AG04449 (cell line): ENCODE results near the gene MRPS10.
A peak's percentile ranks its signal among the peaks of the same experiment; 100 is the strongest.

Experiments
- CTCF ChIA-PET: fragments of 350-600 bp; formaldehyde crosslinking; extraction: SDS; loops from one replicate; lab custom pipeline; 2021; ENCODE audit warnings: antibody characterized with exemption; lab: Yijun Ruan, JAX
- POLR2A ChIA-PET: fragments of 400-600, 350-600 bp; formaldehyde crosslinking; extraction: SDS; loops from one replicate; lab custom pipeline; 2020; ENCODE audit warnings: antibody characterized with exemption, inconsistent platforms; lab: Yijun Ruan, JAX
- DNase-seq: peaks from one replicate; pipeline ENCODE4 v3.0.0-alpha.2; 2010; ENCODE audit warnings: low read depth, low spot score
- H3K4me3 ChIP-seq: 2 replicates; pipeline ENCODE4 v1.5.1; 2011; ENCODE audit warnings: low read depth, mild to moderate bottlenecking, control low read depth, low read length
- TF ChIP-seq, protein P1 (sequence below): IDR thresholded peaks from one replicate; pipeline ENCODE4 v1.5.1; 2011; ENCODE audit warnings: mild to moderate bottlenecking, moderate library complexity, low read length, control low read depth, inconsistent platforms; ENCODE audit not compliant: insufficient read depth; ENCODE audit errors: missing control alignments

Gene MRPS10

DNA sequence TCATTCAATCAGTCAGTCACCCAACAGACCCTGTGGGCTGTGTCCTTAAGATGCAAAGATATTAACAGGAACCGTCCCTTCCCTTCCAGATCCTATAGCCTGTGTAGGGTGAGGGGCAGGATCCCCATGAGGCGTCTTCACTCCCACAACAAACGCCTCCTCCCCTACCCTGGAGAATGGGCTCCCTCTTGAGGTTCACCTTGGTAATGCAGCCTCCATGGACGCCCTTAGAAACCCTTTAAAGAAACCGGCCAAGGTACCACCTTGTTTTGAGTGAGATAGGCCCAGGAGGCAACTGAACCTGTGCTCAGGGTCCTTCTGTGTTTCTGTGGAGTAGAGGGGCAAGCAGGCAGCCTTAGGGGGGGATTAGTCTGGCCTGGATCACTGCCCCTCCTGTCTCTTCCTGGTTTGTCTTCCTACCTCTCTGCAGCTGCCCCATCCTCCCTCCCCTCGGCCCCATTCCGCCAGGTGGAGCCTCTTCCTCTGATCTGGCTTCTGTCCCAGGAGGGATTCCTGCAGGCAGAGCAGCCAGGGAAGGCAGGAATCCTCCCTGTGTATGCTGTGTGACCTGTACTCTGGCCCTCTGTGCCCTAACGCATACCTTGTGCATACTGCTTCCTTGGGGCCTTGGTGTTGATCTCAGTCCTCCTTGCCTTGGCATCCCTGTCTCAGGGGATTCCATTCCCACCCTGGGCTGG is 51.1 kb downstream of the MRPS10 start:
- TF ChIP-seq, protein P1, sequence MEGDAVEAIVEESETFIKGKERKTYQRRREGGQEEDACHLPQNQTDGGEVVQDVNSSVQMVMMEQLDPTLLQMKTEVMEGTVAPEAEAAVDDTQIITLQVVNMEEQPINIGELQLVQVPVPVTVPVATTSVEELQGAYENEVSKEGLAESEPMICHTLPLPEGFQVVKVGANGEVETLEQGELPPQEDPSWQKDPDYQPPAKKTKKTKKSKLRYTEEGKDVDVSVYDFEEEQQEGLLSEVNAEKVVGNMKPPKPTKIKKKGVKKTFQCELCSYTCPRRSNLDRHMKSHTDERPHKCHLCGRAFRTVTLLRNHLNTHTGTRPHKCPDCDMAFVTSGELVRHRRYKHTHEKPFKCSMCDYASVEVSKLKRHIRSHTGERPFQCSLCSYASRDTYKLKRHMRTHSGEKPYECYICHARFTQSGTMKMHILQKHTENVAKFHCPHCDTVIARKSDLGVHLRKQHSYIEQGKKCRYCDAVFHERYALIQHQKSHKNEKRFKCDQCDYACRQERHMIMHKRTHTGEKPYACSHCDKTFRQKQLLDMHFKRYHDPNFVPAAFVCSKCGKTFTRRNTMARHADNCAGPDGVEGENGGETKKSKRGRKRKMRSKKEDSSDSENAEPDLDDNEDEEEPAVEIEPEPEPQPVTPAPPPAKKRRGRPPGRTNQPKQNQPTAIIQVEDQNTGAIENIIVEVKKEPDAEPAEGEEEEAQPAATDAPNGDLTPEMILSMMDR = peak; percentile 91
- DNase-seq = no peak
- ChIA-PET POLR2A (no interaction called here), CTCF (interaction anchor here (0.6 to 14.3 kb wide), 17 partner anchors 8 to 122 kb away, joined by 3 to 276 read pairs (median 7); partner anchors contain the start of gene TAF8)
- H3K4me3 ChIP-seq = no peak overlapping the region

DNA sequence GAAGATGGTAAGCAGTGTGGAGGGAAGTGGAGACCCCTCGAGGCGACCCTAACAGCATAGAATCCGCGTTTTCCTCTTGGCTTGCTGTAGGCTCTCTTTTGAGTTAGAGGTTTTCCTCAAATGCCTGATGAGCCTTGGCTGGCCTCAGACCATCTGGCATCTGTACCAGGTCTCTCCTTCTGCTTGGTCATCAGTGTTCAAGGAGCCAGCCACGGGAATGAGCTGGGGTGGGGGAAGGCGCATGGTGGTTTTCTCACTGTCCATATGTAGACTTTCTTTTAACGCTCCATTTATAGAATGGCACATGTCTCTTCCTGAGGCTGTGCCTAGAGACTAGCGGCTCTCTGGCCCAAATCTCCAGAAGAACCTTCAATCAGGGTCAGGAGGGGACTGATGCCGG is 52.6 kb downstream of the MRPS10 start:
- POLR2A ChIA-PET = no interaction called here
- DNase-seq = no peak
- TF ChIP-seq, protein P1 = no peak
- CTCF ChIA-PET = interaction anchor here (0.9 to 14.3 kb wide), 17 partner anchors 9 to 383 kb away, joined by 3 to 276 read pairs (median 5); a partner anchor contains a TSS
- no peak overlapping the region for H3K4me3 ChIP-seq

DNA sequence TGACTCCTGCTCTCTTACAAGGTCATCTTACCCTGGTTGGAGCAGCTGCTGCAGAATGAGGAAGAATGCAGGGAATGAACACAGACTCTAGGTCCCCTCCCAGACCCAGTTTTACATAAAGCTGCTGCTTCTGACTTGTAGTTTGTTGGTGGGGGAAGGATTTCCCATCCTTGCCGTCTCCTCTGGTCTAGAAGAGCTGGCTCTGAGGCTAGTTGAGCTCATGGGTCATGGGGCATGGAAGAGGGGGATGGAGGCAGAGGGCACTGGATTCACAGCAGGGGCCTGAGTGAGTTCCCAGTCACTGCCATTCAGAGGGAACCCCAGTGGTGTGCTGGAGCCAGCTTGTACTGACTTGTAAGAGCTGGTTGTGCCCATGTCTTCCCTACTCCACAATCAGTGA is 53.7 kb downstream of the MRPS10 start:
- CTCF ChIA-PET = interaction anchor here (0.6 to 14.3 kb wide), 18 partner anchors 9 to 384 kb away, joined by 3 to 276 read pairs (median 5); partner anchors contain the start of gene GUCA1A
- H3K4me3 ChIP-seq = no peak overlapping the region
- TF ChIP-seq, protein P1 = no peak
- DNase-seq = no peak
- POLR2A ChIA-PET = no interaction called here

DNA sequence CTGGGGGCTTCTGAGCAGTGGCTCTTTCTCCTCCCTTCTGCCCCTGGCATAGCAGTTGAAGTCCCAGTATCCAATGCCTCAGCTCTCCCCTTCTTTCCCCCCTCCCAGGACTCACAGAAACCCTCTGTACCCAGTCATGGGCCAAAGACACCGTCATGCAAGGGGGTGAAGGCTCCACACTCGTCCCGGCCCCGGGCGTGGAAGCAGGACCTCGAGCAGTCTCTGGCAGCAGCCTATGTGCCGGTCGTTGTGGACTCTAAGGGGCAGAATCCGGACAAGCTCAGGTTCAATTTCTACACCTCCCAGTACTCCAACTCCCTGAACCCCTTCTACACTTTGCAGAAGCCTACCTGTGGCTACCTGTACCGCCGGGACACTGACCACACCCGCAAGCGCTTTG is 54.8 kb downstream of the MRPS10 start:
- POLR2A ChIA-PET = no interaction called here
- H3K4me3 ChIP-seq = no peak overlapping the region
- CTCF ChIA-PET = interaction anchor here (1.3 to 14.3 kb wide), 4 partner anchors 26 to 795 kb away, joined by 3 to 276 read pairs (median 40); no protein-coding TSS in a partner anchor
- TF ChIP-seq, protein P1 = no peak
- DNase-seq = no peak

DNA sequence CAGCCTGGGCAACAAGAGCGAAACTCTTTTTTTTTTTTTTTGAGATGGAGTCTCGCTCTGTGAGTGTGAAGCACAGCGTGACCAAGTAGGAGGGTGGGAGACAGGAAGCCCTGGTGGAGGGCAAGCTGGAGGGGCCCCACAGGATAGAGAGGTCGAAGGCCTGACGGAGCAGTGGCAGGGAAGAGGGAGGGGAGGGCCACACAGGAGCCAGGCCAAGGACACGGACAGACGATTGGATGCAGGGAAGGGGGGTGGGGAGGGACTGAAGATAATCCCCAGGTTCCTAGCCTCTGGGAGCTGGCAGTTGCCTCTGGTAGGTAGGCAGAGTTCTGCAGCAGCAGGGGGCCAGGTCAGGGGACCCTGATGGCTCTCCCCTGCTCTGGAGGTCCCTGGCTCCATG is 55.3 kb downstream of the MRPS10 start:
- no peak for DNase-seq
- TF ChIP-seq, protein P1 = no peak
- no peak overlapping the region for H3K4me3 ChIP-seq
- ChIA-PET CTCF (interaction anchor here (1.2 to 14.3 kb wide), 5 partner anchors 17 to 795 kb away, joined by 3 to 276 read pairs (median 4); no protein-coding TSS in a partner anchor), POLR2A (no interaction called here)

DNA sequence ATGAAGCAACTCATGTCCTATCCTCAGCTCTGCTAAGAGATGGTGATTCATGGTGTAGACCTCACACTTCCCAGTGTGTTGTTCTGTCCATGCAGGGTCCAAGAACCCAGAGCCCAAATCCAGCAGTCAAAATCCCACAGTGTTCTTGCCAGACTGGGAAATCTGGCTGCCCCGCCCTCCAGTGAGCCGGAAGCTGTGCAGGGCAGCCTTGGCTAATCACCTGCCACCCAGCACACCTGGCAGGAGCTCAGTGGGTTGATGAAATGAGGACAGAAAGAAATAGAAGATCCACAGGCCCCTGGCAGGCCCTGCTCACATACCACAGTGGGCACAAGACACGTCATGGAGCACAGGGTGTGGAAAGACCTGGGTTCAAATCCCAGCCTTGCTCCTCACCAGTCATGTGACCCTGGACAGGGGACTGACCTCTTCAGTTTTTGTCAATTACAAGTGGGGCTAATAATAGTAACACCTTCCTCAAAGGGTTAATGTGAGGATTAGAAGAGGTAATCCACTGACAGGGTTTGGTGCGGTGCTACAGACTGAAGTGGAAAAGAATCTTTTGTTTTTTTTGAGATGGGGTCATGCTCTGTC is 58.1 kb downstream of the MRPS10 start:
- ChIA-PET CTCF (no interaction called here), POLR2A (no interaction called here)
- TF ChIP-seq, protein P1 = no peak
- DNase-seq = no peak
- H3K4me3 ChIP-seq = no peak overlapping the region
